Iris pigment epithelial cell (primary cell): ENCODE data around the gene SNAP91.
"Not testable (repeated sequence)": the region's sequence is repeated elsewhere in the genome, so short reads cannot be mapped to it uniquely, and the experiment has no call there.

Source experiments
- DNase-seq: peaks from one replicate; pipeline ENCODE4 v3.0.0-alpha.2; 2011; ENCODE audit warnings: low read depth

Gene SNAP91, protein sequence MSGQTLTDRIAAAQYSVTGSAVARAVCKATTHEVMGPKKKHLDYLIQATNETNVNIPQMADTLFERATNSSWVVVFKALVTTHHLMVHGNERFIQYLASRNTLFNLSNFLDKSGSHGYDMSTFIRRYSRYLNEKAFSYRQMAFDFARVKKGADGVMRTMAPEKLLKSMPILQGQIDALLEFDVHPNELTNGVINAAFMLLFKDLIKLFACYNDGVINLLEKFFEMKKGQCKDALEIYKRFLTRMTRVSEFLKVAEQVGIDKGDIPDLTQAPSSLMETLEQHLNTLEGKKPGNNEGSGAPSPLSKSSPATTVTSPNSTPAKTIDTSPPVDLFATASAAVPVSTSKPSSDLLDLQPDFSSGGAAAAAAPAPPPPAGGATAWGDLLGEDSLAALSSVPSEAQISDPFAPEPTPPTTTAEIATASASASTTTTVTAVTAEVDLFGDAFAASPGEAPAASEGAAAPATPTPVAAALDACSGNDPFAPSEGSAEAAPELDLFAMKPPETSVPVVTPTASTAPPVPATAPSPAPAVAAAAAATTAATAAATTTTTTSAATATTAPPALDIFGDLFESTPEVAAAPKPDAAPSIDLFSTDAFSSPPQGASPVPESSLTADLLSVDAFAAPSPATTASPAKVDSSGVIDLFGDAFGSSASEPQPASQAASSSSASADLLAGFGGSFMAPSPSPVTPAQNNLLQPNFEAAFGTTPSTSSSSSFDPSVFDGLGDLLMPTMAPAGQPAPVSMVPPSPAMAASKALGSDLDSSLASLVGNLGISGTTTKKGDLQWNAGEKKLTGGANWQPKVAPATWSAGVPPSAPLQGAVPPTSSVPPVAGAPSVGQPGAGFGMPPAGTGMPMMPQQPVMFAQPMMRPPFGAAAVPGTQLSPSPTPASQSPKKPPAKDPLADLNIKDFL

DNA sequence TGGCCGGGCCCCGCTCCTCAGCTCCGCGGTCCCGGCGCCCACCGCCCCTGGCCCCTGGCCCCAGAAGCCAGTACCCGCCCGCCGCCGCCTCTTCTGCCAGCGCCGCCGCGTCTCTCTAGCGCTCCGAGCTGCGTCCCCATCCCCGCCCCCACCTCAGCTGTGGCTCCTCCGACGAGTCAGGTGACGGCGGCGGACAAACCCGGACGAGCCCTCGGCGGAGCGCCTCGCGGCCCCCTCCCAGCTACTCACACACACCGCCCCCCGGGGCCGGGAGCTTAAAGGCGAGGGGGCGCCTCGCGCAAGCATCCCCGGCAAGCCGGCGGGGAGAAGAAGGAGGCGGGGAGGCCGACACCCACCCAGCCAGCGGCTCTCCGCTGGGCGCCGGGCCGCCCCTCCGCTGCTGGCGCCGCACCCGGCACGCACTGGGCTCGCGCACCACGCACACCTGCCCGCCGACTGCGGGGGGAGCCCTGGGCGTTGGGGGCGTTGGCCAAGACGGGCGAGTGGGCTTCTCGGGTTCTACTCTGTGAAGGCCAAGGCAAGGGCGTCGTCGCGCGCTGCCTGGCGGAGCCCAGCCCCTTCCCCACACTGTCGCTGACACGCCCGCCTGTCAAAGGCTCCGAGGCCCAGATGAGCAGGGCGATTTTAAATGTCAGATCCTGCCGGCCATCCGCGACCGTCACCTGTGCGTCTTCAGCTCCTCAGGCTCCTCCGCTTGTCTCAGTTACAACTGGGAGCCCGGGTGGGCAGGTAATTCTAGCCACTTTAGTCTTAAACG, at the start of gene SNAP91:
Gene SNAP91 (minus strand): TSS at position 132 of the 778 bp plus-strand sequence. CDS start 1,174 bp downstream, outside the sequence.
- peak; percentile 5 for DNase-seq

DNA sequence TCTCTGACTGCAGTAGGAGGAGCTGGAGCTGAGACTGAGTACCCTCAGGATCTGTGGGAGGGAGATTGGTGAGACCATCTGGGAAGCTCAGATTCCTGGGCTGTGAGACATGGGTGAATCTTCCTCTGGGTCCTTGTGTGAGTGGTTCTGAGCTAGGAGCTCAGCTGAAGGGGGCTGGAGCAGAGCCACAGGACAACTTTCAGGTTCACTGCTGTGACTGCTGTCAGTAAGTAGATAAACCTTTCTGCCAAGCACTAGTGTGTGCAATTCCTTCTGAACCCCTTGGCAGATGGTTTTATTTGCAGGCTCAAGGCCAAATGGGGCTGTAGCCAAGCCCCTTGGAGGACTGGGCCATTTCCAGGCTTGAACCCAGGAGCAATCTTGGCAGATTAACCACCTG, 49.6 kb upstream of the SNAP91 start:
- no peak for DNase-seq

DNA sequence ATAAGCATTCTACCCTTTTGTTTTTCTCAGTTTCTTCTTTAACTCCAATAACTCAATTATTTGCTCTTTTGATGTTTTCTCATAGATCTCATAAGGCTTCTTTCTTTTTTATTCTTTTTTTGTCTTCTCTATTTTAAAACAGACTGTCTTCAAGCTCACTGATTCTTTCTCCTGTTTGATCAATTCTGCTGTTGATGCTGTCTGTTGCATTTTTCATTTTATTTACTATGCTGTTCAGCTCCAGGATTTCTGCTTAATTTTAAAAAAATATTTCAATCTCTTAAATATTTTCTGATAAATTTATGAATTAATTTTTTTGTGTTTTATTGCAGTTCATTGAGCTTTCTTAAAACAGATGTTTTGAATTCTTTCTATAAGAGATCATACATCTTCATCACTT, 48.1 kb upstream of the SNAP91 start:
- DNase-seq: no peak

DNA sequence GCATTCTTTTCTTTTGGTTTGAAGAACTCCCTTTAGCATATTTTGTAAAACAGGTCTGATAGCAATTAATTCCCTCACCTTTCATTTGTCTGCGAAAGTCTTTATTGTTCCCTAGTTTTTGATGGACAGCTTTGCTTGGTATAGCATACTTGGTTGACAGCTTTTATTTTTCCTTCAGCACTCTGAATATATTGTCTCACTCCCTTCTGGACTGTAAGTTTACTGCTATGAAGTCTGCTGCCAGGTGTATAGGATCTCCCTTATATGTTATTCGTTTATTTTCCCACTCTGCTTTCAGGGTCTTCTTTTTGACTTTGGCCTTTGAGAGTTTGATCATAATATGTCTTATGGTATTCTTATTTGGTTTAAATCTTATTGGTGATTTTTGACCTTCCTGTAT, 47.7 kb upstream of the SNAP91 start:
- DNase-seq: no peak

DNA sequence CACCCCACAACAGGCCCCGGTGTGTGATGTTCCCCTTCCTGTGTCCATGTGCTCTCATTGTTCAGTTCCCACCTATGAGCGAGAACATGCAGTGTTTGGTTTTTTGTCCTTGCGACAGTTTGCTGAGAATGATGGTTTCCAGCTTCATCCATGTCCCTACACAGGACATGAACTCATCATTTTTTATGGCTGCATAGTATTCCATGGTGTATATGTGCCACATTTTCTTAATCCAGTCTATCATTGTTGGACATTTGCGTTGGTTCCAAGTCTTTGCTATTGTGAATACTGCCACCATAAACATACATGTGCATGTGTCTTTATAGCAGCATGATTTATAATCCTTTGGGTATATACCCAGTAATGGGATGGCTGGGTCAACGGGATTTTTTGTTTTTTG, 43.5 kb upstream of the SNAP91 start:
- not testable (repeated sequence) for DNase-seq

DNA sequence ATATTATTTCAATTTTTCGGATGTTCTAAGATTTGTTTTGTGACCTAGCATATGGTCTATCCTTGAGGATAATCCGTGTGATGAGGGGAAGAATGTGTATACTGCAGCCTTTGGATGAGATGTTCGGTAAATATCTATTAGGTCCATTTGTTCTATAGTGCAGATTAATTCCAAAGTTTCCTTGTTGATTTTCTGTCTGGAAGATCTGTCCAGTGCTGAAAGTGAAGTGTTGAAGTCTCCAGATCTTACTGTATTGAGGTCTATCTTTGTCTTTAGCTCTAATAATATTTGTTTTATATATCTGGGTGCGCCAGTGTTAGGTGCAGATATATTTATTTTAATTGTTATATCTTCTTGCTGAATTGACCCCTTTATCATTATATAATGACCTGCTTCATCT, 32.2 kb upstream of the SNAP91 start:
- no peak for DNase-seq

DNA sequence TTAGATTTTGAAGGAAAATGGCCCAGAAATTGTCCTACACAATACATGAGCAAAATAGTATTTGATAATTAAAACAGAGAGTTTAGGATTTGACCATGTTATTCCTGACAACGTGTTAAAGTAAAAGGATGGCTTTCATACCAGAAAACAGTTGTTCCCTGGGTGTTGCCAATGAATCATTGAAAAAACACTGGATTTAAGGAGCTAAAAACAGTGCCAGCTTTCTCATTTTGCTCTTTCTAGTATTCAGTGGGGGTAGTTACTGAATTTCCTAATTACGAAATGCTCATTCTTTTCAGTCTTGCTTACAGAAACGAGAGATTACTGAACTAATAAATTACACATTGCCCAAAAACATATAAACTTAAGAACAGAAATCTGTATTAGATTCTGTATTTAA, 26.6 kb upstream of the SNAP91 start:
- DNase-seq: no peak

DNA sequence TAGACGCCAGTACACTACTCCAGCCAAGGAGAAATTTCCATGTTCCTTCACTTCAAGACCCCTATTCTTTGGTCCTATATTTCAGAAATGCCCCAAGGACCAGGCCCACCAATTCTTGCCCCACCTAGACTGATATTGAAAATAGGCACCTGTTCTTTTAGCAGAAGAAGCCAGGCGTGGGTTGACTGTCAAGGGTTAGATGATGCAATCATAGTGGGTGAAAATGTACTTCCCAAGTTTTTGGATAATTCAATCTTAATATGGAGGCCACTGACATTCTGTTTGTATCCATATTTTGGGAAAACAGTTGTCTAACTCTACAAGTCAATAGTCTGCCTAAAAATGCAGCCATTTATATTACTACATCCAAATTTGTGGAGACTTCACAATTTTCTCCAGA, 21.0 kb upstream of the SNAP91 start:
- no peak for DNase-seq

DNA sequence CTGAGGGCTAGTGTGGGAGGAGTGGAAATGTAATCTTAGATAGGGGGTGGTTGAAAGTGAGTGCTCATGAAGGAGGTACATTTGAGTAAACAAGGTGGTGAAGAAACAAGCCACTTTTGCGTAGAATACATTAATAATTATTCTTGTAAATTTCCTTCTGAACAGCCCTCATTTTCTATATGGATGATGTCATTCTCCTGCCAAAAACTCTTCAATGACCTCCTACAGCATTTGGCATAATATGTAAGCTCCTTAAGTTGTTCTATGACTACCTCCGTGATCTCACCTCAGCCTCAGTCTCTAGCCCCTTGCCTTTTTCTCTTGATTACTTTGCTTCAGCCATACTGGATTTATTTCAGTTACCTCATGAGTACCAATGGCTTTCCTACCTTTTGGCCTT, 14.0 kb upstream of the SNAP91 start:
- no peak for DNase-seq

DNA sequence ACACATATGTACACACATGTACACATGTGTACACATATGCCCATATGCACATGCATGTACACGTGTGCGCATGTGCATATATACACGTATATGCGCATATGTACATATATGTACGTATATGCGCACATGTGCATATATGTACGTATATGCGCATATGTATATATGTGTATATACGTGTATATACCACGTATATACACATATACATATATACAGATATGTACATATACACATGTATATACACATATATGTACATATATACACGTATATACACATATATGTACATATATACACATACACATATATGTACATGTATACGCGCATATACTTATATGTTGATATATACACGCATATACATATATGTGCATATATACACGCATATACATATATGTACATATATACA, 8.9 kb upstream of the SNAP91 start:
- no peak for DNase-seq

DNA sequence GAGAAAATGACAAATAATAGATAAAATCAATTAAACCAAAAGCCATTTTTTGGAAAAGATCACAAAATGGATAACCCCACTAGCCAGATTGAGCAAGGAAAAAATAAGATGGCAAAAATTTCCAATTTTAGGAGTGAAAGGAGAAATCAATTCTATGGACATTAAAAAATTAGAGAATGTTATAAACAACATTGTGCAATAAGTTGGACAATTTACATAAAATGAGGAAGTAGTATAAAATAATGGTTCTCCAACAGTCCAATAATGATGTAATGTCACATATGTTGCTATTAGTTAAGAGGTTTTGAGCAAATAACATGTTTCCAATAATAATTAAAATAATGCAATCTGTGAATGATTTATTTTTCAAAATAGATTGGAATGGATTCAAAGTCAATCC, 3.1 kb upstream of the SNAP91 start:
- no peak for DNase-seq

DNA sequence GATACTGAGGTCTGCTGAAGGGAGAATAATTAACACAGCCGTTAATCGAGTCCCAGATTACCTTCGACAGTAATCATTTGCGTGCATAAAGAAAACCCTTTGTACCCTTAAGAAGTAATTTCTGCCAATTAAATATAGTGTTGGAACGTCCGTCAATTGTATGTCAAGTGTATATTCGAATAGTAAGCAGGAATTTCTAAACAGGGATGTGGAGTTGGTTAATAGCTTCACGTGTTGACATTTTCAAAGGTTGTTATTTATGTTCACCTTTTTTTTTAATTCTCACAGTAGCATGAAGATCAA, 798 bp upstream of the SNAP91 start:
- no peak for DNase-seq

DNA sequence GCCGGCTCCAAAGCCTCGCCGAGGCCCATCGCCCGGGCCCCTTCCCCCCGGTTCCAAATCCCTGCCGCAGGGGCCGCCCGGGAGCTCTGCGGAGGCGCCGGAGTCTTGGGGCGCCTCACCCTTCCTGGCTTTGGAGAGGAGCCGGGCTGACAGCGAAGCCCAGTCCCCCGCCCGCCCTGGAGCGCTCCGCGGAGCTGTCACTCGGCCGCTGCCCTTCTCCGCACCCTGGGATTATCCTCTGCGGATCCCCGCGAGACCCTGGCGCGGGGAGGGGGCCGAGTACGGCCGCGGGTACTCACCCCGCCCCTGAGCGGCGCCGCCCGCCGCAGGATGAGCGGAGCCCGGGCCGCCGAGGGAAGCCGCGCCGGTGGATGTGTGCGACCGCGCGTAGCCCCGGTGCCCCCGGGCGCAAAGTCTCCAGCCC, 343 bp downstream of the SNAP91 start:
- peak; percentile 32 for DNase-seq

DNA sequence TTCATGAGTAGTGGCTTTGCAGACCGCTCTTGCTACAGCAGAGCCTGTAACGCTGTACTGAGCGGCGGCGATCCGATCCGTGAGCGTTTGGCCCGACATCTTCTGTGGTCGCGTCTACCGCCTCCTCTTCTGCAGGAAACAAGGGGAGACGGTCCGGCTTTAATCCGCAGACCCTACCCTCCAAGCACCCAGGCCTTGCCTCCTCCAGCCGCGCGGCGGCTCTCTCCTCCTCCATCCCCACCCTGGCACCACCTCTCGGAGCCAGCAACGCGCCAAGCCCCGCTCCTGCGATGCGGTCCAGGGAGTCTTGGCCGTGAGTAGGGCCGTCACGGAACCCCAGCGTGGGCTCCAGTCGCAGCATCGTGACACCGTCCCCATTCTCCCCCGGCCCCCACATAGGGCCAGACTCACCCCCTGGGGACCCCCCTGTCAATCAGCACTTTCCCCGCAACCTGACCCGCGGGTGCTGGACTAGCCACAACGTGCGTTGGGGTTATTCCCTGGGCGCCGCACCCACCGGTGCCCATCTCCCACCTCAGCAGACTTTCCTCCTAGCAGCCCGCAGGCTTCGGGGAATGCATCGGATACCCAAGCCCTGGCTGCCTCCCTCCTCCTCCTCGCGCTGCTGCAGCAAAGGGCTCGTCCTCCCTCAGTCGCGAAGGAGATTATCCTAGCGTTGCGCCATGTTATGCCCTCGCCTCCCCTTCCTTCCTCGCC, 914 bp downstream of the SNAP91 start:
- DNase-seq: no peak

DNA sequence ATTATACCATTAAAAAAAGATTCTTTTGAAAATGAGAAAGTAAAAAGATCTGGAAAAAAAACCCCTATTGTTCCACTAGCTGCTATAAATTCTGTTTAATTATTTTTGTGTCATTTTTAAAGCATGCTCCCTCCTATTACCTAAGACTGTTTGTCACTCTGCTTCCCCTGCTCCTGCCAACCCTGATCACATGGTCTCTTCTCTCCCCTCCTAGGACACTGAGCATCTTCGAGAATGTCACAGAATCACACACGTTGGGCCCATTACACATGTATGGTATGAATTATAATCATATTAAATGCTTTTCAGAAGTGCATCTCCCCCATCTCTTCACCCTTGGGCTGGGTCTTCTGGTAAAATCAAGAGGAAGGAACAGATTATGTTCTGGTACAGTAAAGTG, 6.2 kb downstream of the SNAP91 start:
- no peak for DNase-seq

DNA sequence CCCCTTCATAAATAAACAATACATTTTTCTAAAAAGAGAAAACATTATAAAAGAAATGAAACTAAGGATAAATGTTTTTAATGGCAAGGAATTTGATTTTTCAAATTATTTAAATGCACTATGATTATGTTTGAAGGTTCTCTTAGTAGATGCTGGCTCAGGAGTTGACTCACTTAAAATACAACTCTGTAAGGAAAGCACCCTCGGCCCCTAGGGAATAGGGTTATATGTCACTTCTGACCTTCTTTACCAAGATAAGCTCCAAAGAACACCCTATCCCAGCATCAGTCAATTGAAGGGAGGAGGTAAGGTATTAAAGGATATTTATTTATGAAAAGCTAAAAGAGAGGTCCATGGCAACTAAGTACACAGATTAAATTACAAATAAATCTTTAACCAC, 6.8 kb downstream of the SNAP91 start:
- DNase-seq: no peak

DNA sequence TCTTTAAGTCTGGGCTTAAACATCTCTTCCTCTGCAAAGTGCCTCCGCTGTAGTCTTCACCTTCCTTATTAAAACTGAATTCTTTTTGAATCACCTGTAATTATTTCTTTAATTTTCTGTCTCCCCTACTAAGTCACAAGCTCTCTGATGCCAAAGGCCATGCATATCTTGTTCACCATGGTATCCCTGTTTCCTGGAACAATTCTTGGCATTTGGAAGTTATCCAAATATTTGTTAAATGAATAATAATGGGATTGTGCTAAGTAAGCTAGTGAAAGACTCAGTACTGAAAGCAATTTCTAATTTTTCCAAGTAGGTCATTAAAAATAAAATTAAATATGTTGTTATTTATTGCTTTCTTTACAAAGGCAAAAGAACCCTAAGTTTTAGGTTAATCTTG, 12.2 kb downstream of the SNAP91 start:
- DNase-seq: no peak

DNA sequence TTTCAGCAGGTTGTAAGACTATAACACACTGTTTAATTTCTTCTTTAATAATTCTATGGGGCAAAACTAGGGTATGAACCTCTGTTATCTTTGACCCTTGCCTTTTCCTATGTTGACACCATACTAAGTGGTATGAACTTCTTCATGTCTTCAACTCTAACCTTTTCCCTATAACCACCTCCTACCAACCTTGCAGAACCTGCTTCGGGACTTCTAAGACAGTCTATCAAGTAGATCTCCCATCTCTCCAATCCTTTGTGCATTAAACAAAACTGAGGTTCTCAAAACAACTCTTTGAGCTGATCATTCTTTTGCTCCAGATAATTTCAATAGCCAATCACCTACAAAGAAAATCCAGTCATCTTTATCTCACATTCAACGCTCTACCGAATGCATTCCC, 23.4 kb downstream of the SNAP91 start:
- no peak for DNase-seq

DNA sequence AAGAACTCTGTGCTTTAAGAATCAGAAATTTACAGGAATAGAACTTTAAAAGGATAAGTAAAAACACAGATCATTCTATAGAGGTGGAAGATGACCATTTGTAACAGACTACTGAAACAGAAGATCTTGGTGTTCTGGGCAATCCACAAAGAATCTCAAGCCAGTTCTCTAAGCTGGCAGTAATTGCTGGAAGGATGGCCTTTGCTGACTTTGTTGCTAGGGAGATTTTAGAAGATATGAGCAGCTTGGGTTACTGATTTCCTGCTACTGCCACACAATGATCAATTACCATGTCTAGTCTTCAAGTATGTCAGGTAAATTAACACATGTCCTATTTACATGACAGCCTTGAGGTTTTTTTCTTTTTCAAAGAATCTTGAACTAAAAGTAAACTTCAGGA, 31.1 kb downstream of the SNAP91 start:
- DNase-seq: no peak

DNA sequence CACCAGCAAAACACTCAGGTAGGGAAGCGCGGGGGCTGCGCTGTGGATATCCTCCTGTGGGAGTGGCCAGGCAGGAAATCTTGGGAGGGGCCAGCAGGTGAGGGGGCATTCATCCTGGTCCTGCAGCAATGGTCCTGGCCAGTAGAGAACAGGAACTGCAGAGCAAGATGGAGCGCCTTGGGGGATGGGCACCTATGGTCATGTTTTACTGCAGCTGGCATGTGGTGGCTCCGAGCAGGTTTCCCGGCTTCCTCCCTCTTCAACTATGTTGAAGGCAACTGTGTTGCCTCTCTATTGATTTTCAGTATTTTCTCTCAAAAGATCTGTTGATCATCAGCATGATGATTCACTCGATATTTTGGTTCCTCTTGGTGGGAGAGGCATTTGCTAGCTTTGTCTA, 70.9 kb downstream of the SNAP91 start:
- DNase-seq: no peak

DNA sequence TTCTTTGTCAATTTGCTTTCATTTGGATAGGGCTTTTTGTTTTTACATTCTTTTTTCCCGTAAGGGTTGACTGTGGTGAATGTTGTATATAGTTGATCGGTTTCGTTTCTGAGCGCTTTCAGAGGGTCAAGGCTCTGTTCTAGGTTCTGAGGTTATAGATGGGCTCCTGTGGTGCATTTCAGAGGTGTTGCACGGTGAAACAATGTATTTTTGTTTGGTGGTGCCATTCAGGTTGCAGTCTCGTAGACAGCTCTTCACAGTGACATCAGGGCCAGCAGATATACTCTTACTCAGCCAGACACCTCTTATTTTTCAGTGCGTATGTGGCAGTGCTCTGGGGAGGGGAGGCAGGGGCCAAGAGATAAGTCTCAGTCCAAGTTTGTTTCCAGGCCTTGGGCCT, 72.1 kb downstream of the SNAP91 start:
- DNase-seq: no peak

DNA sequence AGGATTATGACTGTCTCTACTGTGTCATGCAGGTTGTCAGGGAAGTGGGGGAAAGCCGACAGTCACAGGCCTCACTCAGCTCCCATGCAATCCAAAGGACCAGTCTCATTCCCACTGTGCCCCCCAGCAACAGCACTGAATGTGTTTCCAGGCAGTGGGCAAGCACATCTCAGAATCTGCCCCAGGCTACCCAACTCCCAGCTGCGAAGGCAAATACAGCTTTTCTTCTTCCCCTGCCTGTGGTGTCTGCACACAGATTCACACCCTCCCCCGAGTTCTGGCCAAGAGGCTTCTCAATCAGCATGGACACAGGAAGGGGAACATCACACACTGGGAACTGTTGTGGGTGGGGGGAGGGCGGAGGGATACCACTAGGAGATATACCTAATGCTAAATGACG, 75.3 kb downstream of the SNAP91 start:
- no peak for DNase-seq
